SW480 (cell line): ENCODE results near the gene CHFR.
"Not testable (repeated sequence)": the region's sequence is repeated elsewhere in the genome, so short reads cannot be mapped to it uniquely, and the experiment has no call there.

Source experiments
- DNase-seq: peaks from one replicate; pipeline ENCODE4 v3.0.0-alpha.2; 2016; ENCODE audit warnings: low spot score

The CHFR gene

DNA sequence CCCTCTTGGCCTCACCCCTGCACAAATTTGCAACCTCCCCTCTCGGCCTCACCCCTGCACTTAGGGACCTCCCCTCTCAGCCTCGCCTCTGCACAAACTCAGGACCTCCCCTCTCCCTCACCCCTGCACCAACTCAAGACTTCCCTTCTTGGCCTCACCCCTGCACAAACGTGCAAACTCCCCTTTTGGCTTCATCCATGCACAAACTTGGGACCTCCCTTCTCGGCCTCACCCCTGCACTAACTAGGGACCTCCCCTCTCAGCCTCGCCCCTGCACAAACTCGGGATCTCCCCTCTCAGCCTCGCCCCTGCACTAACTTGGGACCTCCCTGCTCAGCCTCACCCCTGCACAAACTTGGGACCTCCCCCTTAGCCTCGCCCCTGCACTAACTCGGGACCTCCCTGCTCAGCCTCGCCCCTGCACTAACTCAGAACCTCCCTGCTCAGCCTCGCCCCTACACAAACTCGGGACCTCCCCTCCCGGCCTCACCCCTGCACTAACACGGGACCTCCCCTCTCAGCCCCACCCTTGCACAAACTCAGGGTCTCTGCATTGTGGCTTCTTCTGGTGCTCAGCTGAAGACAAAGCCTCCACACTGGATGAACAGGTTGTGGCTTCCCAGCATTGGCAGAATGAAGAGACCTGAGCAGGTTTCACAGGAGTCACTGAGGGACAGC lies 47.7 kb downstream of the CHFR start:
- no peak for DNase-seq

DNA sequence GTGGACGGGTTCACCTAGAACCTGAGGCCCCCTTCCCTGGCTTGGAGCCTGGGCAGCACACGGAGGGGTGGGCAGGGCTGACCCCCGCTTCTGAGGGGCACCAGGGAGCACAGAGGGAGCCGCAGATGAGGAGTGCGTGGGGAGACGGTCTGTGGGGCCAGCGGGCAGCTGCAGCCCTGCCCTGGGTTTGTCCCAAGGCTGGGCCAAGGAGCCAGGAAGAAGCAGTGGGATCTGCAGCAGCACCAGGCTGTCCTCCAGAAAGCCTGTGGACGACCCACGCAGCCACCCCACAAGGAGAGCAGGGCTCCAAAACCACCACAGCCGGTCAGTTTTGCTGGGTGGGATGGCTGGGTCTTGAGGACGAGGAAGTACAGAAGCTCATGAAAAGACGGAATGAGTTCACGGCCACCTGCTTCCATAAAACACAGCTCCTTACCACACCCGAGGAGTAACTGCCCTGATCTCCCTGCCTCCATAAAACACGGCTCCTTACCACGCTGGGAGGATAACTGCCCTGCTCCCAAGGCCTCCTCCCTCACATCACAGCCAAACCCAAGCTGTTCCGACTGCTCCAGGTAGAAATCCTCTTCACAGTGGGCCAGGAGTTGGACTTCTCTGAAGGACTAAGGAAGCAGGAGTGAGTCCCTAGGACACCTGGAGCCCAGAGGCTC lies 48.9 kb downstream of the CHFR start:
- DNase-seq = no peak

DNA sequence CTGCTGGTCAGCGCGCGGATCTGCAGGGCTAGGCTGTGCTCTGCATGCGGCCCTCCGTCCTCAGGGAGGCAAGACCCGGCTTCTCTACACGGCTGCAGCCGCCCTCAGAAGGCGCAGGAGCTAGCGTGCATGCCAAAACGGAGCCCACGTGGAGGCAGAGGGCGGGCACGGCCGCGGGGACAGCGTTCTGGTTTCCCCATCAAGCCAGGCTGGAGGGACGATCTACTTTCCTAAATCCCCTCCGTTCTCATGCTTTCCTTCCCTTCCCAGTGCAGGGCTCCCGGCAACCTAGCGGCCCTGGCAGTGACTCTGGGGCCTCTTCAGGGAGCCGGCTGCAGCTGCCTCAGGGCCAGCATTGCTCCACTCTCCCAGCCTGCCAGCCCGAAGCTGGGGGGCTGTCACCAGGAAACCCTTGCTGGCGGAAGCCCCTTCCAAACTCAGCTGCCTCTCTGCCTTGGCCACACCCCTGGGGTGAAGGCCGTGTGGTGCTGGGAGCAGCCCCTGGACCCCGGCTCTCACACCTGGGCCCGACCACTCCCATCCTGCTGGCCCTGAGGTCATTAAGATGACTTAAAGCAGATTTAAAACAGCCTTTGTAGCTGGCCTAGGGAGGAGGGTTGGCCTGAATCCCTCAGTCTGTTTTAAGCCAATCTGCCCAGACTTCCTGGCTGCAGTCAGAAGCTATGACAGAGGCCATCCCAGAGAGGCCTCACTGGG lies 49.6 kb downstream of the CHFR start:
- no peak for DNase-seq

DNA sequence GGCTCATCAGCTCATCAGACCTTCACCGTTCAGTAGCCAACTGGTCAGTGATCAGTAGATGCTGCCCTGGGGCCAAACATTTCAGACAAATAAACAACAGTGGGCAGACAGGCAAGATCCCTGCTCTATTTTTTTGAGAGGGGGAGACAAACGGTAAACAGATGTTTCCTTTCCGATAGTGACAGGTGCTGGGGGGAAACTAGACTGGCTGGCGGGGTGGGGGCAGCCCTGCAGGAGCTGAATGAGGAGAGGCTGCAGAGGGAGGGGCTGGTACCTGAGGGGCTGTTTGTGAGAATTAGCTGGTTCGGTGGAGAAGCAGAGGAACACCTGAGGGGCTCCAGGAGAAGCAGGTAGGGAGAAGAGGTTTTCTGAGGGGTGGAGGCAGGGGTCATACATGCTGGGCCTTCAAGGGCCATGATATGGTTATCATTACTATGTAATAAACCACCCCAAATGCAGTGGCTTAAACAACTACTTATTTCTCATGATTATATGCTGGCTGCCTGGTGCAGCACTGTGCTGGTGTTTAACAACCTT lies 50.5 kb downstream of the CHFR start:
- DNase-seq = no peak

DNA sequence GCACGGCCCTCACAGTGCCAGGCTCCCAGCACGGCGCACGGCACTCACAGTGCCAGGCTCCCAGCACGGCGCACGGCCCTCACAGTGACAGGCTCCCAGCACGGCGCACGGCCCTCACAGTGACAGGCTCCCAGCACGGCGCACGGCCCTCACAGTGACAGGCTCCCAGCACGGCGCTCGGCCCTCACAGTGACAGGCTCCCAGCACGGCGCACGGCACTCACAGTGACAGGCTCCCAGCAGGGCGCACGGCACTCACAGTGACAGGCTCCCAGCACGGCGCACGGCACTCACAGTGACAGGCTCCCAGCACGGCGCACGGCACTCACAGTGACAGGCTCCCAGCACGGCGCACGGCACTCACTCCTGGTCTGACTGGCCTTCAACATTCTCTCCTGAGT lies 51.2 kb downstream of the CHFR start:
- not testable (repeated sequence) for DNase-seq

DNA sequence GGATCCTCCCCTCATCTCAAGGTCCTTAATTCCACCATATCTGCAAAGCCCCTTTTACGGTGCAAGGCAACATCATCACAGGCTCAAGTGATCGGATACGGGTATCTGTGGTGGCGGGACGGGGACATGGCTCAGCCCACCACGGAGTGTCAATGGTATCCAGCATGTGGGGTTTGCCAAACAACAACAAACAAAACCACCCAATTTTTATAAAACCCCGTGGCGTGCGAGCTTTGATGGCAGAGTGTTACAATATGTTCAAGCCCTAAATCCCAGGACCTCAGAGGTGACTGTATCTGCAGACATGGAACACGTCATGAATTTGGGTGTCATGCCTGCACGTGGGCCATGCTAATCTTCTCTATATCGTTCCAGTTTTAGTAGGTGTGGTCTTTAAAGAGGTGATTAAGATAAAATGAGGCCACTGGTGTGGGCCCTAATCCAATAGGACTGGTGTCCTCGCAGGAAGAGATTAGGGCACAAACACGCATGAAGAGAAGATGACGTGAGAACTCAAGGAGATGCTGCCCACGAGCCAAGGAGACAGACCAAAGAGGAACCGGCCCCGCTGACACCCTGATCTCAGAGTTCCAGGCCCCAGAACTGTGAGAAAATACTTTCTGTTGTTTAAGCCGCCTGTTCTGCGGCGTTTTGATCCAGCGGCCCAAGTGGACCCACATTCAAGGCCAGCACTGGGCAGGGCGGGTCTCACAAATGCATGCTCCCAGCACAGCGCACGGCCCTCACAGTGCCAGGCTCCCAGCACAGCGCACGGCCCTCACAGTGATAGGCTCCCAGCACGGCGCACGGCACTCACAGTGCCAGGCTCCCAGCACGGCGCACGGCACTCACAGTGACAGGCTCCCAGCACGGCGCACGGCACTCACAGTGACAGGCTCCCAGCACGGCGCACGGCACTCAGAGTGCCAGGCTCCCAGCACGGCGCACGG lies 52.1 kb downstream of the CHFR start:
- DNase-seq = no peak

DNA sequence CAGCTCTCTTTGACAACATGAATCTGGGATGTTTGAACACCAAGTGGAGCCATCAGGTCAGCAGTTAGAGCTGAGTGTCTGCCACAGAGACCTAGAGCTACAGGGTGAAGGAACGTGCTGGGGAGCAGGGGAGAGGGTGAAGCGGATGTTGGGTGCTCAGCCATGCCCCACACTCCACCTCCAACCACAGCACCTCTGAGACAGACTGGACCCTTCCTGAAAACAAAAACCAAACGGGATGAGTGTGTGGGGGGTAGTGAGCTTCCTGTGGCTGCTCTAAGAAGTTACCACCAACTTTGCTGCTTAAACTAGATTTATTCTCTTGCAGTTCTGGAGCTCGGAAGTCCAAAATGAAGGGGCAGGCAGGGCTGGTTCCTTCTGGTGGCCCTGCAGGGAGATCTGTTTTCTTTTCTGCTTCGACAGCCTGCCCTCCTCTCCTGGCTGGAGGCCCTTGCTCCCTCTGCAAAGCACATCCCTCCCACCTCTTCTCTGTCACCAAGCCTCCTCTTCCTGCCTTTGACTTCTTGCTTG lies 53.2 kb downstream of the CHFR start:
- DNase-seq = no peak

DNA sequence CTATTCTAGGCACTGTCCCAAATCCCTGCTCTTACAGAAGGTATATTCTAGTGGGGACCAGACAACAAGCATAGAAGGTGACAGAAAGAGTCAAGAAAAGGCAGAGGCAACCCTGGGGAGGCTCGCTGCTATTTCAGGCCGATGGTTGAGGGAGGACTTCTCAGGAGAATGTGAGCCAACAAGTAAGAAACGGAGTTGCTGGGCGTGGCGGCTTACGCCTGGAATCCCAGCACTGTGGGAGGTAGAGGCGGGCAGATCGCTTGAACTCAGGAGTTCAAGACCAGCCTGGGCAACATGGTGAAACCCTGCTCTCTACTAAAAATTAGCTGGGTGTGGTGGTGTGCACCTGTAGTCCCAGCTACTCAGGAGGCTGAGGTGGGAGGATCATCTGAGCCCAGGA lies 54.1 kb downstream of the CHFR start:
- no peak for DNase-seq

DNA sequence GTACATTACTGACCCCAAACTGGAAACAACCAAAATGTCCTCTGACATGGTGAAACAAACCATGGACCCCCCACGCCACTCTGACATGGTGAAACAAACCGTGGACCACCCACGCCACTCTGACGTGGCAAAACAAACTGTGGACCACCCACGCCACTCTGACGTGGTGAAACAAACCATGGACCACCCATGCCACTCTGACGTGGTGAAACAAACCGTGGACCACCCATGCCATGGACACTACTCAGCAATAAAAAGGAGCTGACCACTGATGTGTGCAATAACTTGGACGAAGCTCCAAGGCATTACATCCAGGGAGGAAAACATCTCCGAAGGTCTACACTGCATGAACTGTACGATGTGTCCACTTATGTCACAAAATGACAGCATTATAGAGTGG lies 55.6 kb downstream of the CHFR start:
- no peak for DNase-seq

DNA sequence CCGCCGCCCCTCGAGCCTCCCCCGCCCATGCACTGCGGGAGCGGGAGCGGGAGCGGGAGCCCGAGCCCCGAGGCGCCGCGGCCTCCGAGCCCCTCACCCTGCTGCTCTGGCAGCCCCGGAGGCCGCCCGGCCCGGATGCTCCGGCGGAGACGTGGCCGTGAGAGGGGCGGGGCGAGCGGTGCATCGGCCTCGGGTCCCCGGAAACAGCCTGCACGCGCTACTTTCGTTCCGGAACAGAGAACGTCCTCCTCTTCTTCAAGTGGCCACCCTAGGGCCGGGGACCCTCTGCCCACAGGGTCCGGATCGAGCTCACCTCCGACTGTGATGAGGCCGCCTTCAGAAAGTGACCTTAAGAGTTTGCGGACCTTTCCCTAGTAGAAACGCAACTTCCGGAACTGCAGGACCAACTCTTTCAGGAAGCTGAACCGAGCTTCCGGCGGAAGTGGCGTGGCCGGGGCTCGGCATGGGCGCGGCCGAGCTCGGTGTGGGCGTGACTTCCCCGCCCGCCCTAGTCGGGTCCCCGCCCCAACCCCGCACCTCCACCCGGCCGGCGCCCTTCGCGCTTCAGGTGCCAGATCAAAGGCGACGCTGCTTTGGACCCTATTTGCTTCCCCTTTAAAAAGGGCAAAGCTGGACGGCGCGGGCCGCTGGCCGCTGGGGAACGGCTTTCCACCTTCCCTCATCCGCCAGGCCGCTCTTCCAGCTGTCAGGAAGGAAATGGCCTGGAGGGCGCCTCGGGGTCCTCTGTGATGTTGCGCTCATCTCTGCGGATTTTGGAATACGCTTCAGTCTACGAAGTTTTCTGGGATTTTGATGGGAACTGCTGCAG lies 58.5 kb downstream of the CHFR start, which contains the start of gene GOLGA3:
Gene GOLGA3 (minus strand): TSS at position 164 of the 829 bp plus-strand sequence. CDS start 6,741 bp downstream, outside the sequence.
- DNase-seq = peak; percentile 89

DNA sequence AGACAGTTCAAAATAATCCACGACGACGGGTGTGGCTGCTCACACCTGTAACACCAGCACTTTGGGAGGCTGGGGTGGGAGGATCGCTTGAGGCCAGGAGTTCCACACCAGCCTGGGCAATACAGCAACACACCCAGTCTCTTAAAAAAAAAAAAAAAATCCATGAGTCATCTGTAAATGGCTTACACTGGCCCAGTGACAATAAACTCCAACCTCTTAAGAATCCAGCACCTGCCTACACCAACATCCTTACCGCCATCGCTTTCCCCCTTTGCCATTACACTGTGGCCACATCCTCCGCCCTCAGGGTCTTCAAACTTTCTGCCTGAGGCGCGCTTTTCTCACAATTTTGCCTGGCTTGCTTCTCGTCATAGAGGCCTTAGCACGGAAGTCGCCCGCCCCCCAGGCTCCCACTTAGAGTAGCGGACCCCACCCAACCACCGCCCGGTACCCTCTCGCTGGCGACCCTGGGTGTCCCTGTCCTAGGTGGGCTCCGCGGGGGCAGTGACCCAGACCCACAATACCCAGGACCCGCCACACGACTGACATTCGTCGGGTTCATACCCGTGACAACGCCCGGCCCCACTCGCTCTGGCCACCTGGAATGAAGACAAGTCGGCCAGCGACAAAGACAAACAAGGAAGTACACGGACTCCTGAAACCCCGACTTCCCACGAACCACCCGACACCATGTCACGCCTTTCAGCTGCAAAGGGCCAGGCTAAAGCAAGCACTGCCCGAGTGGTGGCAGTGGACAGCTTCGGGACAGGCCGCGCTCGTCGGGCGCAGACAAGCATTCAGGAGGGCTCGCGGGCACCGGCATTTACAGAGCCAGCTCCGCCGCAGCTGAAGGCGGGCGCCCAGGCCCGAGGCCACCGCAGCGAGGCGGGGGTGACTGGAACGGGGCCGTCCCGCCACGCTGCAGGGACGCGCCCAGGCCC lies 59.4 kb downstream of the CHFR start:
- peak; percentile 40 for DNase-seq

DNA sequence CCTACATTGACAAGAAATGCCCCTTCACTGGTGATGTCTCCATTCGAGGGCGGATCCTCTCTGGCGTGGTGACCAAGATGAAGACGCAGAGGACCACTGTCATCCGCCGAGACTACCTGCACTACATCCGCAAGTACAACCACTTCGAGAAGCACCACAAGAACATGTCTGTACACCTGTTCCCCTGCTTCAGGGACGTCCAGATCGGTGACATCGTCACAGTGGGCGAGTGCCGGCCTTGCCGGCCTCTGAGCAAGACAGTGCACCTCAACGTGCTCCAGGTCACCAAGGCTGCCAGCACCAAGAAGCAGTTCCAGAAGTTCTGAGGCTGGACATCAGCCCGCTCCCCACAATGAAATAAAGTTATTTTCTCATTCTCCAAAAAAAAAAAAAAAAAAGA lies 61.5 kb downstream of the CHFR start:
- DNase-seq = no peak

DNA sequence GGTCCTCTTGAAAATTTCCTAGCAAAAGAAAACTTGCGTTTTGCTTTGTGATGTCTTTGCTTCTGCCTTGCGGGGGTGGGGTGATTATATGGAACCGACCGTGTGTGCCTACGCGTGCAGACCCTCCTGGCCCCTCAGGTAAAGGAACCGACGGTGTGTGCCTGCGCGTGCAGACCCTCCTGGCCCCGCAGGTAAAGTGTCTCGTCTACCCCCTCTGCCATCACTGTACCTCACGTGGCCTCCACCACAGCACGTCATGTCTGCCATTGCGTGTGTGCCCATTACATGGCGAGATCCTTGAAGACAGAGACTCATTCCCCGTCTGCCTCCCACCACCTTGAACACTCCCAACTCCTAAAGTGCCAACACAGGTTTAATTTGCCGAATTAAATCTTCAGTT lies 62.3 kb downstream of the CHFR start:
- DNase-seq = no peak

DNA sequence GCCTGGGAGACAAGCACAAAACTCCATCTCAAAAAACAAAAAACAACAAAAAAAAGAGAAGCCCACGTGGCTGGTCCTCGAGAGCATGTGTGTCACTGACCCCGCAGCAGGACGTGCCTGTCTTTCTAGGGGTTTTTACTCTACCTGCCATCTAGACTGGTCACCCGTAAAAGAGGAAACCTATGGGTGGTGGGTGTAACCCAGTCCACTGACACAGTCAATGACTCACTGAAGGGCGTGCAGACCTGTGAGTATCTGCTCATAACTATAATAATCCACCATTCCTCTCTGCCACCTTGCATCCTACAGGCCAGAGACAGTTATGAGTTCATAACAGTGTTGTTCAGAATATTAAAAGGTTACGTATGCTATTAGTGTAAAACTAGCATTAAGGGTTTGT lies 63.4 kb downstream of the CHFR start:
- no peak for DNase-seq

DNA sequence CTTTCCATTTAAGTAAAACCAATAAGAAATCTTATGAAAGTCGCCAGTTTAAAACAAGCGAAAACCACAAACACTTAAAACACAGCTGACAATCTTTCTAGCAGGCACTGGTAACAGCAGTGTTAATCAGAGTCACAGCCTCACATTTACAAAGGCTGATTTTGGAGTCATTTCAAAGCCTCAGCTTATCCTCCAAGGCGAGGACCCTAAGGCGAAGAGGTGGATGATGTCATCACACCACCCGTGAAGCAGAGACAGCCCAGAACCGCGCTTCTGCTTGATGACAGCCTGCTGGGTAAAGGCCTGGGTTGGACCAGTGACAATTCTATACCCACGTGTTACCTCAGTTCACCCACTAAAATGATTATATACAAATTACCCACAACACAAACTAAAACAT lies 68.8 kb downstream of the CHFR start:
- no peak for DNase-seq

DNA sequence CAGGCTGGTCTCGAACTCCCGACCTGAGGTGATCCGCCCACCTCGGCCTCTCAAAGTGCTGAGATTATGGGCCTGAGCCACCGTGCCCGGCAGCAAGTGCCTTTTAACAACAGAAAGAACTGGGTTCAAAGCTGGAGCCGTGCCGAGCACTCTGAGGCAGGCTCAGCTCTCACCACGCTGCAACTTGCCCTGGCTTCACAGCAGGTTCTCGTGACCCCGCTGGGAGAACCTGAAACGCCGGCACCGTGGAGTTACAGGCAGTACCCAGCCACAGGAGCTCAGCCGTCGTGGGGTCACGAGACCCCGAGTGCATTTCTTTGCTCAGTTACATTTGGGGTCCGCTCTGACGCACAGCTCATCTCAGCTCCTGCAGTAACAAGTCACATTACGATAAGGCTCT lies 73.2 kb downstream of the CHFR start:
- no peak for DNase-seq

DNA sequence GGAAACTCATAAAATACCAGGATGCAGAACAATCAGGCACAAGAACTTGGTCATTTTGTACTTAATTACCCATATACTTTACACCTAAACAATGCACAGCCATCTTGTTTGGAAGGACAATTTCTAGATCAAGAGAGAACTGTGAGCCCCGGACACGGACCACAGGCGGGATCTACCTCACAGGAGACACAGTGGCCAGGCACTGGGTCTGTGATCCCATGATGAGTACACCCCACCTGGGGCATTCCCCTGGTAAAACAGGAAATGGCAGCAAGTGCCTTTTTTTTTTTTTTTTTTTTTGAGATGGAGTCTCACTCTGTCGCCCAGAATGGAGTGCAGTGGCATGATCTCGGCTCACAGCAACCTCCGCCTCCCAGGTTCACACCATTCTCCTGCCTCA lies 74.0 kb downstream of the CHFR start:
- no peak for DNase-seq

DNA sequence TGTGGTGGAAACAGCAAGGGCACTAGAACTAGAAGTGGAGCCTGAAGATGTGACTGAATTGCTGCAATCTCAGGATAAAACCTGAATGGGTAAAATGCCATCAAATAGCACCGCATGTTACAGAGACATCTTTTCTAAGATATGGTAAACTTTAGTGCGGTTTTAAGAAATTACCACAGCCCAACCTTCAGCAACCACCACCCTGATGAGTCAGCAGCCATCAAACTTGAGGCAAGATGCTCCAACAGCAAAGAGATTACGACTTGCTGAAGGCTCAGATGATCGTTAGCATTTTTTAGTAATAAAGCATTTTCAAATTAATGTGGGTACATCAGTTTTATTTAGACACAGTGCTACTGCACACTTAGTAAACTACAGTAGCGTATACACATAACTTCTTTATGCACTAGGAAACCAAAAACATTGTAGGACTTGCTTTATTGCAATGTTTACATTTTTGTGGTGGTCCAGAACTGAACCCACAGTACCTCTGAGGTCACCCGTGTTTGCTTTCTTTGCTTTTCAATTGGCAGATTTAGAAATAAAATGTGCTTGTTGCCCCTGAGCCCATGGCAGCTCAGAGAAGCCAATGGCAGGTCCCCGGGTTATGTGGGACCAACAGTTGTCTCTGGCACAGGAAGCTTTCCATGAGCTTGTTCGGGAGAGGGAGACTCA lies 74.6 kb downstream of the CHFR start:
- no peak for DNase-seq

DNA sequence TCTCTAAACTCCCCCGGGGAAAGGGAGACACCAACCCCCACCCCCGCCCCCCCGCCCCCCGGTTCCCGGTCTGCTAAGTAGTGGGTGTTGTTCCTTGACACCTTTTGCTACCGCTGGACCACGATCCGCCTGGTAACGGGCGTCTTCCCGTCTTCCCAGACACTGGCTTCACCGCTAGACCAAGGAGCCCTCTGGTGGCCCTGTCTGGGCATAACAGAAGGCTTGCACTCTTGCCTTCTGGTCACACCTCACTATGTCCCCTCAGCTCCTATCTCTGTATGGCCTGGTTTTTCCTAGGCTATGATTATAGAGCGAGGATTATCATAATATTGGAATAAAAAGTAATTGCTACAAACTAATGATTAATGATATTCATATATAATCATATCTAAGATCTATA lies 78.0 kb downstream of the CHFR start:
- DNase-seq = not testable (repeated sequence)
